GM19035 (cell line): ENCODE results near the gene ANKRD50.

ENCODE experiments used
- ATAC-seq: cut with Tn5 transposase; IDR thresholded peaks from one replicate; pipeline ENCODE4 v1.9.1; 2021; ENCODE audit not compliant: unreplicated experiment

ANKRD50 gene

GRCh38 chr4:124710911-124711310 lies 1.6 kb downstream of the ANKRD50 start:
- ATAC-seq: no peak

GRCh38 chr4:124710015-124710741 lies 2.4 kb downstream of the ANKRD50 start:
- ATAC-seq: no peak

- no peak for ATAC-seq
Measured at GRCh38 chr4:124708517-124709300, 3.8 kb downstream of the ANKRD50 start.

GRCh38 chr4:124705393-124705792 lies 7.1 kb downstream of the ANKRD50 start:
- no peak for ATAC-seq

- no peak for ATAC-seq
Measured at GRCh38 chr4:124703154-124703553, 9.4 kb downstream of the ANKRD50 start.

- no peak for ATAC-seq
Measured at GRCh38 chr4:124697441-124697840, 15.1 kb downstream of the ANKRD50 start.

GRCh38 chr4:124696182-124696581 lies 16.4 kb downstream of the ANKRD50 start:
- ATAC-seq: no peak

GRCh38 chr4:124694946-124695598 lies 17.5 kb downstream of the ANKRD50 start:
- ATAC-seq: no peak

GRCh38 chr4:124694306-124694705 lies 18.2 kb downstream of the ANKRD50 start:
- no peak for ATAC-seq

- ATAC-seq: no peak
Measured at GRCh38 chr4:124691801-124692200, 20.7 kb downstream of the ANKRD50 start.

- no peak for ATAC-seq
Measured at GRCh38 chr4:124686279-124686678, 26.3 kb downstream of the ANKRD50 start.

GRCh38 chr4:124685851-124686250 lies 26.7 kb downstream of the ANKRD50 start:
- no peak for ATAC-seq

GRCh38 chr4:124684301-124684700 lies 28.2 kb downstream of the ANKRD50 start:
- ATAC-seq: no peak

GRCh38 chr4:124682384-124682783 lies 30.1 kb downstream of the ANKRD50 start:
- ATAC-seq: no peak

- no peak for ATAC-seq
Measured at GRCh38 chr4:124666496-124666895, 46.0 kb downstream of the ANKRD50 start.

GRCh38 chr4:124658795-124659194 lies 53.7 kb downstream of the ANKRD50 start:
- no peak for ATAC-seq

- no peak for ATAC-seq
Measured at GRCh38 chr4:124650614-124651013, 61.9 kb downstream of the ANKRD50 start.

GRCh38 chr4:124647599-124647998 lies 64.9 kb downstream of the ANKRD50 start:
- no peak for ATAC-seq

GRCh38 chr4:124644621-124645020 lies 67.9 kb downstream of the ANKRD50 start:
- no peak for ATAC-seq

GRCh38 chr4:124642846-124643245 lies 69.7 kb downstream of the ANKRD50 start:
- ATAC-seq: no peak

GRCh38 chr4:124641715-124642381 lies 70.7 kb downstream of the ANKRD50 start:
- no peak for ATAC-seq
